Activated T-helper 17 cell treated with anti-CD3 and anti-CD28 coated beads, Interleukin-2, amount 50 U/mL, for 72 hours (primary cell): ENCODE data around the gene TMEM11. TPM values are rescaled to one million over a fixed set of nuclear protein-coding genes. Genes with fewer than 3 reads are reported as not detected.
"Not testable (repeated sequence)": the region's sequence is repeated elsewhere in the genome, so short reads cannot be mapped to it uniquely, and the experiment has no call there.

Source experiments
- ATAC-seq: fragments of 150-1000 bp; cut with Tn5 transposase; replicated peaks from 2 replicates; pipeline ENCODE4 v1.10.0; 2021; ENCODE audit warnings: mild to moderate bottlenecking, moderate library complexity
- H3K27ac Mint-ChIP-seq: one replicate; pipeline ENCODE4 v1.8.0; 2022; ENCODE audit warnings: mixed read lengths
- H3K27me3 Mint-ChIP-seq: one replicate; pipeline ENCODE4 v1.8.0; 2022; ENCODE audit warnings: mixed read lengths
- H3K36me3 Mint-ChIP-seq: one replicate; pipeline ENCODE4 v1.8.0; 2022; ENCODE audit warnings: low read depth, mild to moderate bottlenecking, mixed read lengths
- H3K4me1 Mint-ChIP-seq: one replicate; pipeline ENCODE4 v1.8.0; 2022; ENCODE audit warnings: mixed read lengths
- H3K4me3 Mint-ChIP-seq: one replicate; pipeline ENCODE4 v1.8.0; 2022; ENCODE audit warnings: mild to moderate bottlenecking, mixed read lengths
- H3K9me3 Mint-ChIP-seq: one replicate; pipeline ENCODE4 v1.8.0; 2022; ENCODE audit warnings: mixed read lengths
- total RNA-seq, 2 donors: library from RNA; stranded (reverse); gene quantifications; one replicate each; pipeline ENCODE4 v1.2.3, GENCODE V29; 2022

The TMEM11 gene
- total RNA-seq, 2 donors from 2014 or later, result 14.3 to 28.5 TPM

GRCh38 chr17:21209511-21210175 is 4.3 kb downstream of the TMEM11 start:
- no peak overlapping the region for H3K4me3 Mint-ChIP-seq
- no peak for ATAC-seq

GRCh38 chr17:21208352-21208751 is 5.6 kb downstream of the TMEM11 start:
- Mint-ChIP-seq H3K27ac (no peak overlapping the region), H3K4me1 (peaks cover 9% of the 10 kb centered on the region), H3K36me3 (peaks cover 34% of the 10 kb centered on the region), H3K9me3 (no peaks in the 10 kb centered on the region), H3K4me3 (no peak overlapping the region), H3K27me3 (no peaks in the 10 kb centered on the region)
- no peak for ATAC-seq

More at GRCh38 chr17:21209511-21210175, 4.3 kb downstream of the TMEM11 start:
- H3K9me3 Mint-ChIP-seq, result no peaks in the 10 kb centered on the region
- no peaks in the 10 kb centered on the region for H3K27me3 Mint-ChIP-seq
- peak overlapping the region; percentile 17 for H3K27ac Mint-ChIP-seq
- H3K36me3 Mint-ChIP-seq, result peaks cover 32% of the 10 kb centered on the region
- H3K4me1 Mint-ChIP-seq, result peaks cover 9% of the 10 kb centered on the region

GRCh38 chr17:21204935-21205334 is 9.0 kb downstream of the TMEM11 start:
- Mint-ChIP-seq H3K4me3 (no peak overlapping the region), H3K27ac (no peak overlapping the region), H3K36me3 (peaks cover 22% of the 10 kb centered on the region), H3K27me3 (no peaks in the 10 kb centered on the region), H3K9me3 (no peaks in the 10 kb centered on the region), H3K4me1 (peaks cover 10% of the 10 kb centered on the region)
- ATAC-seq, result no peak

- peaks cover 10% of the 10 kb centered on the region for H3K4me1 Mint-ChIP-seq
- no peaks in the 10 kb centered on the region for H3K9me3 Mint-ChIP-seq
- ATAC-seq, result no peak
- H3K27ac Mint-ChIP-seq, result no peak overlapping the region
- peaks cover 26% of the 10 kb centered on the region for H3K36me3 Mint-ChIP-seq
- no peak overlapping the region for H3K4me3 Mint-ChIP-seq
- no peaks in the 10 kb centered on the region for H3K27me3 Mint-ChIP-seq
These were observed 11.4 kb downstream of the TMEM11 start for GRCh38 chr17:21202512-21202911.

GRCh38 chr17:21201874-21202273 is 12.1 kb downstream of the TMEM11 start:
- no peak for ATAC-seq
- Mint-ChIP-seq H3K27me3 (no peaks in the 10 kb centered on the region), H3K36me3 (peaks cover 32% of the 10 kb centered on the region), H3K4me3 (no peak overlapping the region), H3K4me1 (peaks cover 10% of the 10 kb centered on the region), H3K9me3 (no peaks in the 10 kb centered on the region), H3K27ac (no peak overlapping the region)

- no peak overlapping the region for H3K27ac Mint-ChIP-seq
- no peaks in the 10 kb centered on the region for H3K27me3 Mint-ChIP-seq
- peaks cover 10% of the 10 kb centered on the region for H3K4me1 Mint-ChIP-seq
- H3K36me3 Mint-ChIP-seq, result peaks cover 37% of the 10 kb centered on the region
- H3K9me3 Mint-ChIP-seq, result no peaks in the 10 kb centered on the region
- ATAC-seq, result no peak
- no peak overlapping the region for H3K4me3 Mint-ChIP-seq
These were observed 12.7 kb downstream of the TMEM11 start for GRCh38 chr17:21201298-21201595.

- Mint-ChIP-seq H3K27me3 (no peaks in the 10 kb centered on the region), H3K27ac (no peak overlapping the region), H3K4me3 (no peak overlapping the region), H3K36me3 (peaks cover 37% of the 10 kb centered on the region), H3K9me3 (no peaks in the 10 kb centered on the region), H3K4me1 (peaks cover 10% of the 10 kb centered on the region)
- no peak for ATAC-seq
These were observed 13.2 kb downstream of the TMEM11 start for GRCh38 chr17:21200590-21201297.

GRCh38 chr17:21199856-21200255 is 14.1 kb downstream of the TMEM11 start:
- H3K4me1 Mint-ChIP-seq, result peaks cover 10% of the 10 kb centered on the region
- H3K36me3 Mint-ChIP-seq, result peaks cover 37% of the 10 kb centered on the region
- H3K27ac Mint-ChIP-seq, result no peak overlapping the region
- no peak for ATAC-seq
- H3K9me3 Mint-ChIP-seq, result no peaks in the 10 kb centered on the region
- no peak overlapping the region for H3K4me3 Mint-ChIP-seq
- H3K27me3 Mint-ChIP-seq, result no peaks in the 10 kb centered on the region

GRCh38 chr17:21199311-21199710 is 14.7 kb downstream of the TMEM11 start:
- Mint-ChIP-seq H3K27me3 (no peaks in the 10 kb centered on the region), H3K4me3 (no peak overlapping the region), H3K4me1 (peaks cover 14% of the 10 kb centered on the region), H3K36me3 (peaks cover 42% of the 10 kb centered on the region), H3K27ac (no peak overlapping the region), H3K9me3 (no peaks in the 10 kb centered on the region)
- peak; percentile 34 for ATAC-seq

GRCh38 chr17:21198411-21198810 is 15.6 kb downstream of the TMEM11 start:
- no peak for ATAC-seq
- Mint-ChIP-seq H3K9me3 (no peaks in the 10 kb centered on the region), H3K4me1 (peaks cover 16% of the 10 kb centered on the region), H3K27me3 (no peaks in the 10 kb centered on the region), H3K4me3 (no peak overlapping the region), H3K27ac (no peak overlapping the region), H3K36me3 (peaks cover 41% of the 10 kb centered on the region)

- no peak for ATAC-seq
- Mint-ChIP-seq H3K36me3 (peaks cover 39% of the 10 kb centered on the region), H3K27ac (no peak overlapping the region), H3K9me3 (no peaks in the 10 kb centered on the region), H3K27me3 (no peaks in the 10 kb centered on the region), H3K4me3 (no peak overlapping the region), H3K4me1 (peaks cover 14% of the 10 kb centered on the region)
These were observed 17.8 kb downstream of the TMEM11 start for GRCh38 chr17:21196126-21196525.

GRCh38 chr17:21194703-21195102 is 19.3 kb downstream of the TMEM11 start:
- Mint-ChIP-seq H3K36me3 (peaks cover 44% of the 10 kb centered on the region), H3K9me3 (no peaks in the 10 kb centered on the region), H3K27me3 (no peaks in the 10 kb centered on the region), H3K27ac (peak overlapping the region; percentile 25), H3K4me1 (peaks cover 6% of the 10 kb centered on the region), H3K4me3 (no peak overlapping the region)
- no peak for ATAC-seq

- no peaks in the 10 kb centered on the region for H3K27me3 Mint-ChIP-seq
- no peak overlapping the region for H3K4me3 Mint-ChIP-seq
- H3K27ac Mint-ChIP-seq, result peak overlapping the region; percentile 25
- H3K4me1 Mint-ChIP-seq, result peaks cover 6% of the 10 kb centered on the region
- H3K9me3 Mint-ChIP-seq, result no peaks in the 10 kb centered on the region
- peaks cover 44% of the 10 kb centered on the region for H3K36me3 Mint-ChIP-seq
- ATAC-seq, result no peak
These were observed 19.7 kb downstream of the TMEM11 start for GRCh38 chr17:21194226-21194625.

GRCh38 chr17:21193031-21193430 is 20.9 kb downstream of the TMEM11 start:
- Mint-ChIP-seq H3K4me3 (no peak overlapping the region), H3K4me1 (peaks cover 6% of the 10 kb centered on the region), H3K36me3 (peaks cover 34% of the 10 kb centered on the region), H3K9me3 (no peaks in the 10 kb centered on the region), H3K27ac (peak overlapping the region; percentile 28), H3K27me3 (no peaks in the 10 kb centered on the region)
- peak; percentile 80 for ATAC-seq

- not testable (repeated sequence) for H3K9me3 Mint-ChIP-seq, H3K4me1 Mint-ChIP-seq, H3K4me3 Mint-ChIP-seq, H3K27me3 Mint-ChIP-seq, H3K27ac Mint-ChIP-seq, ATAC-seq
- peaks cover 28% of the 10 kb centered on the region for H3K36me3 Mint-ChIP-seq
These were observed 21.5 kb downstream of the TMEM11 start for GRCh38 chr17:21192414-21192813.
